Eye (tissue), 1 donor: Measurements from ENCODE around the gene ASPM.
"Not testable (repeated sequence)": the region's sequence is repeated elsewhere in the genome, so short reads cannot be mapped to it uniquely, and the experiment has no call there.

Experiments
- DNase-seq: peaks from one replicate; pipeline ENCODE4 v3.0.0-alpha.2; 2015

The ASPM gene

DNA sequence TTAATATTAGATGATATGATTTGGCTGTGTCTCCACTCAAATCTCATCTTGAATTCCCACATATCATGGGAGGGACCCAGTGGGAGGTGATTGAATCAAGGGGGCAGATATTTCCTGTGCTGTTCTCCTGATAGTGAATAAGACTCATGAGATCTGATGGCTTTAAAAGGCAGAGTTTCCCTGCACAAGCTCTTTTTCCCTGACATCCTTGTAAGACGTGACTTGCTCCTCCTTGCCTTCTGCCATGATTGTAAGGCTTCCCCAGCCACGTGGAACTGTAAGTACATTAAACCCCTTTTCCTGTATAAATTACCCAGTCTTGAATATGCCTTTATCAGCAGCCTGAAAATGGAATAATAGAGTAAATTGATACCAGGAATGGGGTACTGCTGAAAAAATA is 66.1 kb downstream of the ASPM start:
- no peak for DNase-seq

DNA sequence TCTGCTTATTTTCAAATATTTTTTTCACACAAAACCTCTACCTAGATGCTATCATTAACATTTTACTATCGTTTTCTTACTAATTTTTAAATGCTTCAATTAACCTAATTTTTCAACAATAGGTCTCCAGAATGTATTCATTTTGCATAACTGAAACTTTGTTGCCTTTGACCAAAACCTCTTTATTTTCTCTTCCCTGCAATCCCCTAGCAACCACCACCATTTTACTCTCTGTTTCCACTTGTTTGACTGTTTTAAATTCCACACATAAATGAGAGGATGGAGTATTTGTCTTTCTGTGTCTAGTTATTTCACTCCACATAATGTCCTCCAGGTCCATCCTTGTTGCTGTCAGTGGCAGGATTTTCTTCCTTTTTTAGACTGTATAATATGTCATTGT is 69.9 kb downstream of the ASPM start:
- DNase-seq: no peak

DNA sequence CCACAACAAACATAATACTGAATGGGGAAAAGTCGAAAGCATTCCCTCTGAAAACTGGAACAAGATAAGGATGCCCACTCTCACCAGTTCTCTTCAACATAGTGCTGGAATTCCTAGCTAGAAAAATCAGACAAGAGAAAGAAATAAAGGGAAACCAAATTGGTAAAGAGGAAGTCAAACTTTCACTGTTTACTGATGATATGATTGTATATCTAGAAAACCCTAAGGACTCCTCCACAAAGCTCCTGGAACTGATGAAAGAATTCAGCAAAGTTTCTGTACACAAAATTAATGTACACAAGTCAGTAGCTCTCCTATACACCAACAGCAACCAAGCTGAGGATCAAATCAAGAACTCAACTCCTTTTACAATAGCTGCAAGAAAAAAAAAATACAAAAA is 72.5 kb downstream of the ASPM start:
- no peak for DNase-seq

DNA sequence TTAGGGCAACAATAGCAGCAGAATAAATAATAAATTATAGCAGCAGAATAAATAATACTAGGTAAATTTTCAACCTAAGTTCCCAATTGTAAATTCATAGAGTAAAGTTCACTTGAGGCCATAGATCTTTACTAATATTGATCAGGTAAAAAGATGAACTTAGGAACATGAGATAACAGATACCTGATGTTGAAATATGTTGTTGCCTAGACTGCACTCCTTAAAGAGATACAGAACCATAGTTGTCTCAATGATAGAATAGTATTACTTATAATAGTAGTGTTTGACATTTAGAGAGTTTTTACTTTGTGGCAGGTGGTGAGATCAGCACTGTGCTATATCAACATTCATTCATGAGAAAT is 79.0 kb downstream of the ASPM start:
- DNase-seq: no peak

DNA sequence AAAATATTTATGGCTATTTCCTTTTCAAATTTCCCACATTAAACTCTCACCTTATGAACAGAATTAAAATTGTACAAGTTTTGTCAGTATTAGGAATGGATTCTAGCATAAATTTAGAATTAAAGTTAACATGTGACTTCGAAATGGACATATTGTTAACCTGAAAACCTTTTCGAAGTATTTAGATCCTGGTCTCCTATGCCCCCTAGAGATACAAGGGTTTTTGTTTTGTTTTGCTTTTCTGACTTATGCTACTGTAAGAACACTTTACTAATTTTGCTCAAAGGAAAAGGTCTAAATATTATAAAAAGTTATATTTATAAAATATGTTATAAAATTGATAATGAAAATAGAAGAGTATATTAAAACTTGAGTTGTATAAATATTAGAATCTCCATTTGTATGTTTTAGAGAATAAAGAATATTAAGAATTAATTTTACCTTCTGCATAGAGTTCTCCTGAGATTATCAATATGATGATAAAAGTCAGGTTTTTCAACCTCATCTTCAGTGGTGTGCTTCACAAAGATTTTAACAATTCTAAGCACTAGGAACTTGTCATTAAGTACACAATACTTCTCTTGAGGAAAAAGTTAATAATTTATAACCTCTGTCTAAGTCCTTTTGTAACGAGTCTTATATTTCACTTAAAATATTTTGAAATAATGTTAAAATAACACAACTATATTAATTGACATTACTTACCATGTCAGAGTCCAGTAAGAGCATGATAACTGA is 79.6 kb downstream of the ASPM start, which contains the start of gene F13B:
F13B (minus strand) TSS at position 542 of the 738 bp plus-strand sequence; CDS start at position 505, 37 bp downstream.
- DNase-seq: no peak

DNA sequence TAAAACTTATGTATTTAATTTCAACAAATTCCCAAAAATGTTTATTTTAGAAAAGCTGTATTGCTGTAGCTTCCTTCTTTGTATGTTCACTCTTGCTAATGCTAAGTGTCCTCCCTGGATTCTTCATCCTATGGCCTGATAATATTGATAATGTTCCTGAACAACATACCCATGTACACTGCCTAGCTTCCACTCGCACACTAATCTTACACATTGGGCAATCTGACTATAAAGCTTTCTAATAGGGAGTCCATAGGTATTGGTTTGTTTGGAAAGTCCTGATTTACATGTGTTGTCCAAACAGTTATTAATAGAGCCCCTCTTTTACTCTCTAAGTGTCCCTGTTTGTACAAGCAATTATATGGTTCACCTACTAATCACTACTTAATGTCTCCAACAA is 80.2 kb downstream of the ASPM start:
- no peak for DNase-seq

DNA sequence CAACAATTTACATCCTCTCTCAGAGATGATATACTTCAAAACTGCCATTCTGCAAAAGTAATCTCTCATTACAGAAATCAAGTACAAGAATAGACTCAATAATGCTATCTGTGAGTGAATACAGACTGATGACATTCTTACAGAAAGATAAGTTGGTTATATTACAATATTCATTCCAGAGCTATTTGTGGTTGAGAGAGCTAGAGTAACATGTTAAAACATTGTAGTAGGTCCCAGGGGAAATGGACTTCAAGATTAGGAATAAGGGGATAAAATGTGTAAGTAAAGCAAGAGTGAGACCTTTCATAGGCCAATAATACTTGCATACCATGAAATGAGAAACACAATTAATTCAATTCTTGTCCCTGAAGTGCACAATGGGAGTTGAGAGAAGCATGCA is 80.9 kb downstream of the ASPM start:
- DNase-seq: no peak

DNA sequence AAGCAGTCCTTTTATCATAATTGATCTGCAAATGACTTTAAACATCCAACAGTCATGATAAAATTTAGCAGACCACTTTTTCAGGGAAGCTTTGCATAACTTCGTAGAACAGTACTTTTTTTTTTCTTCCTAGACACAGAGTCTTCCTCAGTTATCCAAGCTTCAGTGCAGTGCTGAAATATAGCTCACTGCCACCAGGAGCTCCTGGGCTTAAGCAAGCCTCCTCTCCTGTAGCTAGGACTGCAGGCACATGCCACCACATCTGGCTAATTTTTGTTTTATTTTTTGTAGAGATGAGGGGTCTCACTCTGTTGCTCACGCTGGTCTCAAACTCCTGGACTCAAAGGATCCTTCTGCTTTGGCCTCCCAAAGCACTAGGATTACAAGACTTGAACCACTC is 83.3 kb downstream of the ASPM start:
- DNase-seq: no peak

DNA sequence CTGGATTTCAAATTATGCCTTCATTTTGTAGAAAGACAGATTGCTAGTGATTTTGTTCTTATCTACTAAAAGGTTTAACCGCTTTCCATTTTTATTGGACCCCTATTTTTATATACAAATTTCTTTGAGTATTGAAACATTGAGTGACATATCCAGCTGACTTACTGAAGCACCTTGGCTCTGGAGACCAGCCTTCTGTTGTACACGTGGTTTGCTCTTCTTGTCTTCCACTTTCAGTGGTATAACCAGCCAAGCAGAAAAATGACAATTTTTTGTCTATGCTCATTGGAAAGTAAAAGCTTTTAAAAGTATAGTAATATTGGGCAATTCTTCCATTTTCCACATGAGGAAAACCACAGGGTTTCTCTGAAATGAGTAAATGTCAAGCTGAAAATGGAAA is 83.8 kb downstream of the ASPM start:
- DNase-seq: no peak

DNA sequence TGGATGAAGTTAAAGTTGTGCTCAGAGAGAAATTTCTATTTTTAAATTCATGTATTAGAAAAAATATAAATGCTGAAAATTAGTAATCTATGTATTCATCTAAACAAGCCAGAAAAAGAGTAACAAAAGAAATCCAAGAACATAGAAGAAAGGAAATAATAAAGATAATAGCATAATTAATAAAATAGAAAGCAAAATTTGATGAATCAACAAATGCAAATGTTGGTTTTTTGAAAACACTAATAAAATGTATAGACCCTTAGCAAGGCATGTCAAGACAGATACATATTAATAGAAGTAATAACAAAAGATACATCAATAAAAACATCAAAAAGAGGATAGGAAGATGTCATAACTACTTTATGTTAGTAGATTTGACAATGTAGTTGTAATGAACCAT is 97.4 kb downstream of the ASPM start:
- no peak for DNase-seq

DNA sequence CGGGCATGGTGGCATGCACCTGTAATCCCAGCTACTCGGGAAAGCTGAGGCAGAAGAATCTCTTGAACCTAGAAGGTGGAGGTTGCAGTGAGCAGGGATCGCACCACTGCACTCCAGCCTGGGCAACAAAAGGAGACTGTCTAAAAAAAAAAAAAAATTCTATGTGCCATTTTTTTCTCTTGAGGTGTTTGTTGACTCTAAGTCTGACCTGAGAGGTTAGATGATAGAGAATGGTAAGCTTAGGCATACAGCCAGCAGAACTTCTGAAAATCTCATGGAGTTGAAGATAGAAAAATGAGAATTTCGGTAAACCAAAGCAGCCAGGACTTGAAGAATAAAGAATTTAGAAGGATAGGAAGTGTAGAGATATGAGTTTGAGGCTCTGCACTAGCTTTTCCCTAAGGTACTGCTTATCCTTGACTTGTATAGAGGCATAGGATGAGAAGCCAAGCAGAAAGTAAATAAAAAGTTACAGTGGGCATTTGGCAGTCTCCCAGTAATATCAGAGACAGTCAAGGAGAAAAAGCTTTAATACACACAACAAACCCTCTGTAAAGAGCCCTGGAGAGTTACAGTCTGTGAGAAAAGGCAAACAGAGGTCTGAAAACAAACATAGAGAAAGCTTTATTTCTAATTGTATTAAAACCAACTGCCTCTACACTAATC is 103.7 kb downstream of the ASPM start:
- DNase-seq: no peak

DNA sequence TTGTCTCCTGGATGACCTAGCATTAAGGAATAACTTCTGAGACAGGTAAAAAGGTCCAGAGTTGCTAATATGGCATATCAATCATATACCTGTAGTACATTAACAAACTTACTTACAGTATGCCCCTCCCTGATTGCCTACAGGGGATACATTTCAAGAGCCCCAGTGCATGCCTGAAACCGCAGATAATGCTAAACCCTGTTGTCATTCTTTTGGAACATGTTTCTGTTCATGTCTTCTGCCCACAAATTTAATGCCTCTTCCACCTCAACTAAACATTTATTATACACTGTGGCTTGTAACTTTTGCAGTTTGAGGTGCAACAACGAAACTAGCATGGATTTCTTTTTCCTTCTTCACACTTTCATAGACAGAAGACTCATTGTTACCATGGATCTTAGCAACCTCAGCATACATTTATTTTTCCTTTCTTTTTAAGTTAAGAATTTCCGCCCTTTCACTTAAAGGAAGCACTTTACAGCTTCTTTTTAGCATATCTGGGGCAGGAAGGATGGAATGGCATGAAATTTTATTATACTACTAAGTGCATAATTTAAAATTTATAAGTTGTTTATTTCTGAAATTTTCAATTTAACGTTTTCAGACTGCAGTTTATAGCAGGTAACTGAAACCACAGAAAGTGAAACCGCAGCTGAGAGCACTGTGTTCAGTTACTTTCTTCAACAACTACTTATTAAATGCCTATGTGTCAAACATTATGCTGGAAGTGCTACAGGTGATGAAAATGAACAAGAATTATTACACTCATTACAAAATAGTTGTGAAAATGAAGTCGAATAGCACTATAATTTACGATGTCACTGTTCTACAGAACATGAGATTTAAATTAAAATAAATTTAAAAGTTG is 104.7 kb downstream of the ASPM start:
- DNase-seq: no peak

DNA sequence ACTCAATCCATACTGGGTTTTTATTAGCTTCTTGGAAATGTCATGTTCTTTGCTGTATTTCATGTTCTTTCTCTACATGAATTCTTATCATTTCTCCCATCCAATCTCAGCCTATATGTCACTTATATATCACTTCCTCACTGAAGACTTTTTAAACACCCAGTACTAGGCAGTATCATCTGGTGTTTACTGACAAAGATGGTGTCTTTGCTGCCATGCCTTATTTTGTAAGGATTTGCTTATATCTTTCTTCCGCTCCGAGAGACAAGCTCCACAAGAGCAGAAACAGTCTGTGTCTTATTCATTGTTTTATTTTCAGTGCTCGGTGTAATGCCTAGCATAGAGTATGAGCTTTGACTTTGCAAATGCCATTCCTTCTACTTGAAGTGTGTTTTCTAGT is 109.6 kb downstream of the ASPM start:
- no peak for DNase-seq

DNA sequence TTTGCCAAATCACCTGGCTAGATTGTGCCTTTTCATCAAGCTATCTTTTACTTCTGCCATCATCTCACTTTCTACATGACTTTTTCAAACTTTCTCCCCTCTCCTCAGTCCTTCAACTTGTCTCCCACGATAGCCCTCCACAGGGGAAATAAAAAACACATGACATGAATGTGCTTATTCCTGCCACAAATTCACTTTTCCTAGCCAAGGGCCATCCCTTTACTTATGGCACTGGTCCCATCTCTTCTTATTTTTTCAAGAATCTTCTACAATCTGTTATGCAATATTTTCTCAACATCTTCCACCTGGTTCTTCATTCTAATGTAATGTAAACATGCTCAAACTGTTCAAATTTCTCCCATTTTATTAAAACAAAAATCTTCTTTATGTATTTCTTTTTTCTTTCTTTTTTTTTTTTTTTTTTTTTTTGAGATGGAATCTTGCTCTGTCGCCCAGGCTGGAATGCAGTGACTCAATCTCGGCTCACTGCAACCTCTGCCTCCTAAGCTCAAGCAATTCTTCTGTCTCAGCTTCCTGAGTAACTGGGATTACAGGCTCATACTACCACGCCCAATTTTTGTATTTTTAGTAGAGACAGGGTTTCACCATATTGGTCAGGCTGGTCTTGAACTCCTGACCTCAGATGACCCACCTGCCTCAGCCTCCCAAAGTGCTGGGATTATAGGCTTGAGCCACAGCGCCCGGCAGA is 111.7 kb downstream of the ASPM start:
- DNase-seq: not testable (repeated sequence)
